ENCODE data around the gene ZBTB7C.

The ZBTB7C gene

GRCh38 chr18:48397021-48397420, 12.2 kb downstream of the ZBTB7C start:
- H3K4me3 ChIP-seq (ENCODE audit: low read depth, low read length) = no peak overlapping the region
- DNase-seq (ENCODE audit: low read depth) = no peak
- TF ChIP-seq, protein P1, sequence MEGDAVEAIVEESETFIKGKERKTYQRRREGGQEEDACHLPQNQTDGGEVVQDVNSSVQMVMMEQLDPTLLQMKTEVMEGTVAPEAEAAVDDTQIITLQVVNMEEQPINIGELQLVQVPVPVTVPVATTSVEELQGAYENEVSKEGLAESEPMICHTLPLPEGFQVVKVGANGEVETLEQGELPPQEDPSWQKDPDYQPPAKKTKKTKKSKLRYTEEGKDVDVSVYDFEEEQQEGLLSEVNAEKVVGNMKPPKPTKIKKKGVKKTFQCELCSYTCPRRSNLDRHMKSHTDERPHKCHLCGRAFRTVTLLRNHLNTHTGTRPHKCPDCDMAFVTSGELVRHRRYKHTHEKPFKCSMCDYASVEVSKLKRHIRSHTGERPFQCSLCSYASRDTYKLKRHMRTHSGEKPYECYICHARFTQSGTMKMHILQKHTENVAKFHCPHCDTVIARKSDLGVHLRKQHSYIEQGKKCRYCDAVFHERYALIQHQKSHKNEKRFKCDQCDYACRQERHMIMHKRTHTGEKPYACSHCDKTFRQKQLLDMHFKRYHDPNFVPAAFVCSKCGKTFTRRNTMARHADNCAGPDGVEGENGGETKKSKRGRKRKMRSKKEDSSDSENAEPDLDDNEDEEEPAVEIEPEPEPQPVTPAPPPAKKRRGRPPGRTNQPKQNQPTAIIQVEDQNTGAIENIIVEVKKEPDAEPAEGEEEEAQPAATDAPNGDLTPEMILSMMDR (IDR thresholded peaks at IDR 0.05; ENCODE audit: control insufficient read depth, extremely low read depth, insufficient read depth) = no peak

GRCh38 chr18:48396561-48396960, 12.6 kb downstream of the ZBTB7C start:
- DNase-seq (ENCODE audit: low read depth) = no peak
- no peak overlapping the region for H3K4me3 ChIP-seq (ENCODE audit: low read depth, low read length)
- TF ChIP-seq, protein P1 (IDR thresholded peaks at IDR 0.05; ENCODE audit: control insufficient read depth, extremely low read depth, insufficient read depth) = no peak

DNA sequence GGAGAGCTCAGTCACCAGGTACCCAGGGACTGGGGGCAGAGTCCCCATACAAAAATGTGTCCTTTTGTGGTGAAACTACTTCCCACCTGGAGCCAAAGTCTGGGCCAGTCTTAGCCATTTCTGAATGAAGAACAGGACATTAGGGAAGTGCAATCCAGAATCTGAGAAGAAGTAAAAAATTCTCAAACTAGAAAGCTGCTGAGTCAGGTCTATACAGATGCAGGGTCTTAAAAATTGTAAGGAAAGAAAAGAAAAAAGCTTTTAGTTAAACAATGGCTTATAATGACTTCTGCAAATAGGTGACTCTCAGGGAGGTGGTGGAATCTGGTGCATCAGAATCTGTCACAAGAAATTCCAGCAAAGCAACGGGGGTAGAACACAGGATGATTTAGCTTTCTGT, 13.5 kb downstream of the ZBTB7C start:
- TF ChIP-seq, protein P1 (IDR thresholded peaks at IDR 0.05; ENCODE audit: control insufficient read depth, extremely low read depth, insufficient read depth) = no peak
- no peak for DNase-seq (ENCODE audit: low read depth)
- H3K4me3 ChIP-seq (ENCODE audit: low read depth, low read length) = no peak overlapping the region

GRCh38 chr18:48394176-48394575, 15.0 kb downstream of the ZBTB7C start:
- TF ChIP-seq, protein P1 (IDR thresholded peaks at IDR 0.05; ENCODE audit: control insufficient read depth, extremely low read depth, insufficient read depth) = no peak
- no peak overlapping the region for H3K4me3 ChIP-seq (ENCODE audit: low read depth, low read length)
- DNase-seq (ENCODE audit: low read depth) = no peak

GRCh38 chr18:48393776-48394175, 15.4 kb downstream of the ZBTB7C start:
- DNase-seq (ENCODE audit: low read depth) = no peak
- TF ChIP-seq, protein P1 (IDR thresholded peaks at IDR 0.05; ENCODE audit: control insufficient read depth, extremely low read depth, insufficient read depth) = no peak
- no peak overlapping the region for H3K4me3 ChIP-seq (ENCODE audit: low read depth, low read length)

- DNase-seq (ENCODE audit: low read depth) = no peak
- TF ChIP-seq, protein P1 (IDR thresholded peaks at IDR 0.05; ENCODE audit: control insufficient read depth, extremely low read depth, insufficient read depth) = no peak
- no peak overlapping the region for H3K4me3 ChIP-seq (ENCODE audit: low read depth, low read length)
These were observed 16.0 kb downstream of the ZBTB7C start for GRCh38 chr18:48393170-48393569.

DNA sequence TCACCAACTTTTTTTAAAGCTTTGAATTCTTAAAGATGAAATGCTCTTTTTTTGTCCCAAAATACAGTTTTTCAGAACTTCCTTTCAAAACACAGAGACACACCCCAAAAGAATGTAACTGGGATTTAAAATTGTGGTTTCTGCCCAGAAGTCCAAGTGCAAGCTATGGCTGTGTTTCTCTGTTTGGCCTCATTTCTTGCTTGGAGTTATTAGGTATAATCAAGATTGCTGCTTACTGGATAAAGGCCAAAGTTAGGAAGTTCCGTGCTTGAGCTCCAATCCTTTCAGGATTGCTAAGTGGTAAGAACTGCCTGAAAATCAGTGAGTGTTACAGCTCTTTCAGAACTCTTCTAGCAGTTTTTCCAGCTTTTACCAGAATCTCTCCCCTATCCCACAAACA, 16.9 kb downstream of the ZBTB7C start:
- no peak for DNase-seq (ENCODE audit: low read depth)
- H3K4me3 ChIP-seq (ENCODE audit: low read depth, low read length) = no peak overlapping the region
- TF ChIP-seq, protein P1 (IDR thresholded peaks at IDR 0.05; ENCODE audit: control insufficient read depth, extremely low read depth, insufficient read depth) = no peak

Data from LNCaP clone FGC (cell line).